ENCODE results near the gene JMJD1C.
"Not testable (repeated sequence)": the region's sequence is repeated elsewhere in the genome, so short reads cannot be mapped to it uniquely, and the experiment has no call there.

Gene JMJD1C, protein sequence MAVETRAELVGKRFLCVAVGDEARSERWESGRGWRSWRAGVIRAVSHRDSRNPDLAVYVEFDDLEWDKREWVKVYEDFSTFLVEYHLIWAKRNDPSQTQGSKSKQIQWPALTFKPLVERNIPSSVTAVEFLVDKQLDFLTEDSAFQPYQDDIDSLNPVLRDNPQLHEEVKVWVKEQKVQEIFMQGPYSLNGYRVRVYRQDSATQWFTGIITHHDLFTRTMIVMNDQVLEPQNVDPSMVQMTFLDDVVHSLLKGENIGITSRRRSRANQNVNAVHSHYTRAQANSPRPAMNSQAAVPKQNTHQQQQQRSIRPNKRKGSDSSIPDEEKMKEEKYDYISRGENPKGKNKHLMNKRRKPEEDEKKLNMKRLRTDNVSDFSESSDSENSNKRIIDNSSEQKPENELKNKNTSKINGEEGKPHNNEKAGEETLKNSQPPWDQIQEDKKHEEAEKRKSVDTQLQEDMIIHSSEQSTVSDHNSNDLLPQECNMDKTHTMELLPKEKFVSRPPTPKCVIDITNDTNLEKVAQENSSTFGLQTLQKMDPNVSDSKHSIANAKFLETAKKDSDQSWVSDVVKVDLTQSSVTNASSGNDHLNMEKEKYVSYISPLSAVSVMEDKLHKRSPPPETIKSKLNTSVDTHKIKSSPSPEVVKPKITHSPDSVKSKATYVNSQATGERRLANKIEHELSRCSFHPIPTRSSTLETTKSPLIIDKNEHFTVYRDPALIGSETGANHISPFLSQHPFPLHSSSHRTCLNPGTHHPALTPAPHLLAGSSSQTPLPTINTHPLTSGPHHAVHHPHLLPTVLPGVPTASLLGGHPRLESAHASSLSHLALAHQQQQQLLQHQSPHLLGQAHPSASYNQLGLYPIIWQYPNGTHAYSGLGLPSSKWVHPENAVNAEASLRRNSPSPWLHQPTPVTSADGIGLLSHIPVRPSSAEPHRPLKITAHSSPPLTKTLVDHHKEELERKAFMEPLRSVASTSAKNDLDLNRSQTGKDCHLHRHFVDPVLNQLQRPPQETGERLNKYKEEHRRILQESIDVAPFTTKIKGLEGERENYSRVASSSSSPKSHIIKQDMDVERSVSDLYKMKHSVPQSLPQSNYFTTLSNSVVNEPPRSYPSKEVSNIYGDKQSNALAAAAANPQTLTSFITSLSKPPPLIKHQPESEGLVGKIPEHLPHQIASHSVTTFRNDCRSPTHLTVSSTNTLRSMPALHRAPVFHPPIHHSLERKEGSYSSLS (N-terminal part only)

DNA sequence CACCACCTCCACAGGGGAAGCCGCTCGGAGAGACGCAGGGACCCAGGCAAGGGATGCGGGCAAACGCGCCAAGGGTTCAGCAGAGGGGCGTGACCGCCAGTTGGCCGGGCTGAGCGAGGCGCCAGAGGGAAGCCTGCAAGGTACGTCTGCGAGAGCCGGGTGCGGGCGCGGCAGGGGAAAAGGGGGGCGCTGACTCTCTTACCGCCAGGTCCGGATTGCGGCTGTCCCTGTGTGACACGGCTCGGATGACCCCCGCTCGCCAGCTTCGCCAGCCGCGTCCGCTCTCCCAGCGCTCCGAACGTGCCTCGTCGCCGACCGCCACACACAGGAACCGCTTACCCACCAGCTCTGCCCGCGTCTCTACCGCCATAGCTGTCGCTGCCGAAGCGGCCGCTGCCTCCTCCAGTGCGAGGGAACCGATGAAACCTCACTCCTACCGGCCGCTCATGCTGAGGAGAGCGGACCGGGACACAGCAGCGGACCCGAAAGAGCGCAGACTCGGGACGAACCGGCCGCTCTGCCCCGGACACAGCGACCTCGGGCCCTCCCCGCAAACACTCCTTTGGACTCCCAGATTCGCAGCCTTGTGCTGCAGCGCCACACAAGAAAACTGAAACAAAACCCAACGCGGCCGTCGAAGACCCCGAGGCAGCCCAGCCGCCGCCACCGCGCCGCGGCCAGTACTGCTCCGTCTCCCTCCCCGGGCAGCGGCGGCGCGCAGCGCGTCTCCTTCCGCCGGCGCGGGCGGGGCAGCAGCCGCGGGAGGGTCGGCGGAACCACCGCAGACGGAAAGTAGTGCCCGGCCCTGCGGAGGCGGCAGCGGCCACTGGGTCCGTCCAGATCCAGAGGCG, at the start of gene JMJD1C:
TSS of gene JMJD1C (minus strand) at position 685 of the 851 bp plus-strand sequence. CDS start at position 370, 315 bp downstream.
- peak; percentile 67 for DNase-seq (ENCODE audit: low spot score)

DNA sequence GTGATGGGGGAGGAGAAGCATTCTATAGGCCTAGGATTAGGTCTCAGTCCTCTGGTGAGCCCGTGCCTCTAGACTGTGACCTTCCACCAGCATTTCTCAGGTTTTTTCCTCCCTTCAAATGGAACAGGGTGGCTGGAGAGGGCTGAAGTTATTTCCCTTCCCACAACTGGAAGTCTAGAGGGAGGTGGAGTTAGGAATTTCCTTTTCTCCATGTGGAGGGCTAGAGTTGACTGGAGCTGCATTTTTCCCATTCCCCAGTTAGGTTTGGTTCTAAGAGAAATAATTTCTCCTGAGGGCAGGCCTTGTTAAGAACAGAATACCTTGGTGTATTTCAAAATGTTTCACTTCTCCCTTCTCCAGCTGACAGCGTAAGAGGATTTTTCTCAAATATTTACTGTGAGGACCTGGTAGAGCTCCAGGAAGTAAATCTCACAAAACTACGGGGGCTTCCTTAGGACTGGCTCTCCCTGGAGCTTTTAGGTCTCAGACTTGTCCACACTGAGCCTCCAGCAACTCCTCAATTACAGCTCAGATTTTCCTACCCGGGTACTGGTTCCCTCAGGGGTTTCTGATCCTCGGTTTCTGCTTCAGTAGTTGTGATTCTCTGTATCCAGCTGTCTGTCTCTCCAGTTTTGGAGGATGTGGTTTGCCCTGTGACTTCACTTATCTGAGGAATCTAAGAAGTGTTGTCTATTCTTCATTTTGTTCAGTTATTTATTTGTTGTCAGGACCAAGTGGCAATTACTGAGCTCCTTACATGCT, 49.4 kb upstream of the JMJD1C start:
- peak; percentile 31 for DNase-seq (ENCODE audit: low spot score)

DNA sequence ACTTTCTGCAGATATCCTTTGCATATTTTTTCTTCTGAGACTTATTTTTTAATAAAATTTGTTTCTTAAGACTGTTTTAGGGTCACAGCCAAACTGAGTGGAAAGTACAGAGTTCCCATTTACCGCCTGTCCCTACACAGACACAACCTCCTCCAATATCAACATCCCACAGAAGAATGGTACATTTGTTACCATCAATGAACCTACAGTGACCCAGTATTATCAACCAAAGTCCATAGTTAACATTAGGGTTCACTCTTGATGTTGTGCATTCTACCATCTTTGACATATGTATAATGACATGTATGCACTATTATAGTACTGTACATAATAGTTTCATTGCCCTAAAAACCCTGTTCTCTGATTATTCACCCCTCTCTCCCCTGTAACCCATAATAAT, 40.8 kb upstream of the JMJD1C start:
- no peak for DNase-seq (ENCODE audit: low spot score)

DNA sequence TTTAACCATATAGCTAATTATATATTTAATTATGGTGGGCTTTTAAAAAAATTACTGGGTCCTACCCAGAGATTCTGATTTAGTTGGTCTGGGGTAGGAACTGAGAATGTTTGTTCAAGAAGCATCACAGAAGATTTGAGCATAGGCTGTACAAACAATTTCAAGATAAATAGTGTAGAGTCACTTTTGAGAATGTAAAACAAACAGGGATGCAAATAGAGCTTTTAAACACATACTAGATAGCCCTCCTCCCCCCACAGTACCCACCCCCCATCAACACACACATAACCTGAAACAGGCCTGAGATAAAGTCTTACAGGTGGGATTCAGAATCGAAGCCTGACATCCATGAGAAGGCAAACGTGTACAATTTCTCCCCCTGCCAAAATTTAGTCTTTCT, 39.8 kb upstream of the JMJD1C start:
- DNase-seq (ENCODE audit: low spot score) = no peak

DNA sequence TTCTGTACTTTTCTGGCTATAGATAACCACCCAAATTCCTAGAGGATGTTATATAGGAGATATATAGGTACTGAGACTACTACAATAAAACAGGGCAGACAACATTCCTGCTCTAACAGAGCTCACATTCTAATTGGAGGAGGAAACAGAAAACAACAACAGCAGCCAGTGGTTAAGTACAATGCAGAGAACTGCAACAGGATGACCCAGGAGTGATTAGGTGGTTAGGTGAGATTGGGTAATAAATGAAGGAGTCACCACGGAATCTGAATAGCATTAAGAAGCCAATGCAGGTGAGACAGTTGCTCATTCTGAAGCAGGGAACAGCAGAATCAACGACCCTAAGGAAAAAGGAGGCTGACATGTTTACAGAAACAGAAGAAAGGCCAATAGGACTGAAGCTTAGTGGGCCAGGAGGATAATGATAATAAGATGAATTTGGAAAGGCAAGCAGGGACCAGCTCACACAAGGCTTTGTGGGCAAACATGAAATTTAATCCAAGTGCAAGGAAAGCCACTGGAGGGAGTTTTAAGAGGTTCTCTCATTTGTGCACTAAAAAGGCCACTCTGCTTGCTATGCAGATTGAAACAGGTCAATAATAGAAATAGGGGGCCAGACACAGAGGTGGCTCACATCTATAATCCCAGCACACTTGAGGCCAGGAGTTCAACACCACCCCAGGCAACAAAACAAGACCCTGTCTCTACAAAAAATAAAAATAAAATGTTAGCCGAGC, 38.5 kb upstream of the JMJD1C start:
- DNase-seq (ENCODE audit: low spot score) = no peak

DNA sequence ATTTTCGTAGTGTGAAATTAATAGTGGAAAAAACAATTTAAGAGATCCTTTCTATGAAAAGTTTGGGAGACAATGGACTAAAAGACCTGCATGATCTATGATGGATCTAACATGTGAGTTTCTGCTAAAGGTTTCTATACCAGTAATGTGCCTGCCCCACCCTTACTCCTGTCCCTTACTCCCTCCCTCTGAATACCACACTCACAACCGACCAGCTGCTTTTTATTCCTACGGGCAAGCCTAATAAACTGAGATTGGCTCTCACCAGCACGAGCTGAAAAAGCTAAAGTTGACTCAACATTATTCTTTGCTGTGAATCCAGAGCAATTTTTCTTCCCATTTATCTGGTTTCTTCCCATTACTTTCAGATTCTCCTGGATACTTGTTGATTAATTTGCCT, 37.6 kb upstream of the JMJD1C start:
- DNase-seq (ENCODE audit: low spot score) = no peak

DNA sequence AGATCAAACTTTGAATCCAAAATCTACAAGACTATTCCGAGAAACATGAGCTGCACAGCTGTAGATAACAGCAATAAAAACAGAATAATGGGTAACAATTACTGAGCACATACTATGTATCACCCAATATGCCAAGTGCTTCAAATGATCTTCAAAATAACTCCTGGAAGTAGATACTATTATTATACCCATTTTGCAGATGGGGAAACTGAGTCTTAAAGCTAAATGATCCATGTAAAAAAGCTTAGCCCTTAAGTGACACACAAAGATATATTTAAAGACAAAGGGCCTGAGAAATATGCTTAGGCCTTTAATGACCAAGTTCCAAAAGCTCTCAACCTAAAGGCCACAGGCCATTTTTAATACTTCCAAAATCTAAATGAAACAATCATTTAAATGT, 37.1 kb upstream of the JMJD1C start:
- DNase-seq (ENCODE audit: low spot score) = no peak

DNA sequence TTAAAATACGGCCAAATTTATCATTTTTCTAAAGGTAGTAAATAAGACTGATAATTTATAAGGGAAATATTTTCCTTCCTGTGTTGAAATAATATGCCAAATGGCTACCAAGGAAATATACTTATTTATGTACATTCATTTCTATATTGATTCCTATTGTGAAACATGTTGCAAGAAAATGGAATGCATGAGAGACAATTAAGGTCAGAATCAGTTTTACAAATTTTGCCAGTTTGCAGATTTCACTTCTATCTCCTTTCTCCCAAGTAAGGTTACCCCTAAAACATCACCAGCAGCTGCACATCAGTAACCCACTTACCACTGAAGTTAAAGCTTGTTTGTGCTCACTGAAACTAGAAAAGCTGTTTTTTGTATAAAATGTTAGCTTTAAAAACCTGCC, 36.2 kb upstream of the JMJD1C start:
- no peak for DNase-seq (ENCODE audit: low spot score)

DNA sequence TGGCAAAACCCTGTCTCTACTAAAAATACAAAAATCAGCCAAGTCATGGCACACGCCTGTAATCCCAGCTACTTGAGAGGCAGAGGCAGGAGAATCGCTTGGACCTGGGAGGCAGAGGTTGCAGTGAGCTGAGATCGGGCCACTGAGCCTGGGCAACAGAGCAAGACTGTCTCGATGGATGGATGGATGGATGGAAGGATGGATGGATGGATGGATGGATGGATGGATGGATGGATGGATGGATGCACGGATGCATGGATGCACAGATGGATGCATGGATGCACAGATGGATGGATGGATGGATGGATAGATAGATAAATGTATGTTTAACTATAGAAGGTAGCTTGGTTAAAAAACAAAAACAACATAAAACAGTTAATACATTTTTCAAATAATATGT, 34.8 kb upstream of the JMJD1C start:
- DNase-seq (ENCODE audit: low spot score) = not testable (repeated sequence)

DNA sequence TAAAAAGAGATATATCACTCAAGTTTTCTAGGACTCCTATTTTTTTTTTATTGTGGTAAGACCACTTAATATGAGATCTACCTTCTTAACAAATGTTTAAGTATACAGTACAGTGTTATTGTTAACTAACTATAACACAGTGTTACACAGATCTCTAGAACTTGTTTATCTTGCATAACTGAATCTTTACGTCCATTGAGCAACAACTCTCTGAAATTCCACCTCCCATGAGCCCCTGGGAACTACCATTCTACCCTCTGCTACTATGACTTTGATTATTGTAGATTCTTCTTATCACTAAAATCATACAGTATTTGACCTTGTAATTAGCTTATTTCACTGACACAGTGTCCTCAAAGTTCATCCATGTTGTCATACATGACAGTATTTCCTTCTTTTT, 32.9 kb upstream of the JMJD1C start:
- no peak for DNase-seq (ENCODE audit: low spot score)

DNA sequence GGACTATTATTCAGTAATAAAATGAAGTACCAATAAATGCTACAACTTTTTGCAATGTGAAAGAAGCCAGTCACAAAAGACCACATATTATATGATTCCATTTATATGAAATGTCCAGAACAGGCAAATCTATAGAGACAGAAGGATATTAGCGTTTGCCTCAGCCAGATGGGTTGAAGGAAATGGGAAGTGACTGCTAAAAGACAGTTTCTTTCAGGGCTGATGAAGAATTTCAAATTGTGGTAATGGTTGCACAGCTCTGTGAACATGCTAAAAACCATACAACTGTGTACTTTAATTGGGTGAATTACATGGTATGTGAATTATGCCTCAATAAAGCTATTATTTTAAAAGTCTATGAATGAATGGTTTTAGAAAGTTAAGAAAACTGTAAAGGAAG, 31.5 kb upstream of the JMJD1C start:
- no peak for DNase-seq (ENCODE audit: low spot score)

DNA sequence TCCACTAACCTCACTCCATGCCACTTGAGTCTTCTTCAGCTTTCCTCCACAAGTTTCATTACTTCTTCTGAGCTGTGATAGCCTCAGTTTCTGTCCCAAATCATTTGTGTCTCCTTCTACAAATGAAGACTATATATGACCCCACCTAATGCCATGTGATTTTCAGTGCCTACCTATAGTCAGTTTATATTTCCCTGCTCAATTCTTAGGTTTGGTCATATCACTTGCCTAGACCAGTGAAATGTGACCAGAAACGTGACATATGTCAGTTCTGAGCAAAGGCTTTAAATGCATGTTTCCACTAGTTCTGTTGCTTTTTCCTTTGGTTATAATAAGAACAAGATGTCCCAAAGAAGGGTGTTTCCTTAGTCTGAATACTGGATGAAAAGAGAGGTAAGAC, 30.8 kb upstream of the JMJD1C start:
- DNase-seq (ENCODE audit: low spot score) = no peak

DNA sequence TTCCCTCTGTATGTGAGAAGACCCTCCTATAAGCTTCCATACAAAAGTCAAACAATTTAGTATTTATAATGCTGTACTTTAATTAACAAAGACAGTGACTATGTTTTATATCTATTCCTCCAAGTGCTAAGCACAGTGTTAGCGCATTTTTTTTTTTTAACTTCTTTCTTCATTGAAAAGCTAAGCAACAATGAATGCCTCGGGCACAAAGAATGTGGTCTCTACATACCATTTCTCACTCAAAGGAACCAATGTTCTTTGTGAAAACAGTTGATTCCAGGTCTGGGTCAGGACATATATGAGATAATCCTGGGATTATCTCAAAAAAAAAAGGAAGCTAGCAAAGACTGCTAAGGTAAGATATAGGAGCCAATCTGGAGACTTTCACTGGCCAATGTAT, 29.2 kb upstream of the JMJD1C start:
- no peak for DNase-seq (ENCODE audit: low spot score)

DNA sequence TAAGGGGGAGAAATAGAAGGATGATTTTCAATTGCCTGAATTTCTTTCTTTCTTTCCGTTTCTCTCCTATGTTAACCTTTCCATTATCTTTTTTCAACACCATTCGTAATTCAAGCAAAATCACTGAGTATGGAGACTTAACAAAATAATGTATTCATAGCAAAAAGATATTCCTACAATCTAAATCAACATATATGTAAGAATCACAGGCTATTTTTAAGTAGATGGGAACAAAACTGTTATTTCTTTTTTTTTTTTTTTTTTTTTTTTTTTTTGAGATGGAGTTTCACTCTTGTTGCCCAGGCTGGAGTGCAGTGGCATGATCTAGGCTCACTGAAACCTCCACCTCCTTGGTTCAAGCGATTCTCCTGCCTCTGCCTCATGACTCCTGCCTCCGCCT, 27.2 kb upstream of the JMJD1C start:
- no peak for DNase-seq (ENCODE audit: low spot score)

DNA sequence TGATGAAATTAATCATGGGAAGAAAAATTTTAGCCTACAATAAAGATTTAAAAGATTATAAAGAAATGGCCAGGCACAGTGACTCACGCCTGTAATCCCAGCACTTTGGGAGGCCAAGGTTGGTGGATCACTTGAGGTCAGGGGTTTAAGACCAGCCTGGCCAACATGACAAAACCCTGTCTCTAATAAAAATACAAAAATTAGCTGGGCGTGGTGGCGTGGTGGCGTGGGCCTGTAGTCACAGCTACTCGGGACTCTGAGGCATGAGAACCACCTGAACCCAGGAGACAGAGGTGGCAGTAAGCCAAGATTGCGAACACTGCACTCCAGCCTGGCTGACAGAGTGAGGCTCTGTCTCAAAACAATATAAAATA, 26.5 kb upstream of the JMJD1C start:
- DNase-seq (ENCODE audit: low spot score) = not testable (repeated sequence)

DNA sequence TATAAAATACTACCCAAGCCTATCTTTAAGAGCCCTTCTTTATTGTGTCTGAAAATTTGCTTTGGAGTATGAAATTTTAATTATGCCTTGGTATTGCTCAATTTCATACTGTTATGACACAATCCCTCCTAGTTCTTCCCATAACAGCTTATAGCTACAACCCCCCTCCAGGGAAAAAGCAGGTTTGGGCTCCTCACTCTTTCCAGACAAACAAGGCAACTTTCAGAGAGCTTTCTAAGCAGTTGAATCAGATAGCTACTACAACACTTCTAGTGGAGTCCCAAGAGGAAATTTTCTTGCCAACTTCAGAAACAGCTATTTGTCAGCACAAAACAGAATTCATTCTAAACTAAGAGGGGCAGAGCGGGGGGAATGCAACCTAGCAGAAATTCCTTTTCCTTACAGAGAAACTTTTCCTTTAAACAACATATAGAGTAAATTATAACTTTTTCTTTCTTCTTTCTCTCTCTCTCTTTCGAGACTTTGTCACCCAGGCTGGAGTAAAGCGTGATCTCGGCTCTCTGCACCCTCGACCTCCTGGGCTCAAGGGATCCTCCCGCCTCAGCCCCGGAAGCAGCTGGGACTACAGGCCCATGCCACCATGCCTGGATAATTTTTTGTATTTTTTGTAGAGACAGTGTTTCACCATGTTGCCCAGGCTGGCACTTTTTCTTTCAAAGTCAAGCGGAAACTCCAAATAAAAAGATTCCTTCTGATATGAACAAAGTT, 26.0 kb upstream of the JMJD1C start:
- DNase-seq (ENCODE audit: low spot score) = no peak

DNA sequence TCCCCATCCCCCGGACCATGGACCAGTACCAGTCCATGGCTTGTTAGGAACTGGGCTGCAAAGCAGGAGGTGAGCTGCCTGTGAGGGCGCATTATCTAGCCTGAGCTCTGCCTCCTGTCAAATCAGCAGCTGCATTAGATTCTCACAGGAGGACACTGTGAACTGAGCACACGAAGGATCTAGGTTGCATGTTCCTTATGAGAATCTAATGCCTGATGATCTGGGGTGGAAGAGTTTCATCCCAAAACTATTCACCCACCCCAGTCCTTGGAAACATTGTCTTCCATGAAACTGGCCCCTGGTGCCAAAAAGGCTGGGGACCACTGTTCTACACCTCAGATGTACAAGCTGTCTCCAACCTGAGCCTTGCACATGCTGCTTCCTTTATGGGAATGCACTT, 24.1 kb upstream of the JMJD1C start:
- DNase-seq (ENCODE audit: low spot score) = no peak

DNA sequence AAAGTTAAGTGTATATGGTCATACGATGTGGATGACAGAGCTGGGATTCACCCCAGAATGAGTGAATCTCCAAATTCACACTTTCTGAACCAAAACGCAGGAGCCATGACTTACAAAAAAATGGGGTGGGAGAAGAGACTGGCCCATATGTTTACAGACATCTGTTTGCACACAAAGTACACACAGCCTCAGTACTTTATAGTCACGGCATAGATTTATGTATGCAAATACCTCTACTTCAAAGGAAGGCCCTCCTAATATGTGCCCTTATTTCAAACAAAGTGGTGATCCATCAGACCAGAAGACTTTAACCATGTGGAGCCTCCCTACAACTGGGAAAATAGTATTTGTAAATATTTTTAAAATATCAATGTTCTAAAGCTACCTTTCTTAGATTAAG, 22.2 kb upstream of the JMJD1C start:
- no peak for DNase-seq (ENCODE audit: low spot score)

DNA sequence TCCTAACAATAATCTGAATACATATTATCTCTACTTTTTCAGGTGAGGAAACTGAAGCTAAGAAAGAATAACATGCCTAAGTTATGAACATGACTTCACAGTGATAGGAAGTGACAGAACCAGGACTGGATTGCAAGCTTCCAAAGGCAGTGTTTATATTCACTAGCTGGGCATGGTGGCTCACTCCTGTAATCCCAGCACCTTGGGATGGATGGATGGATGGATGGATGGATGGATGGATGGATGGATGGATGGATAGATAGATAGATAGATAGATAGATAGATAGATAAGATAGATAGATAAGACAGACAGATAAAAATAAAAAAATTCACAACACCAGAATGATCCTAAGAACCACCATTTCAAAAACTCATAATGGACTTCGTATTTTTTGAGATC, 18.2 kb upstream of the JMJD1C start:
- no peak for DNase-seq (ENCODE audit: low spot score)
